A549 (cell line): ENCODE measurements around the gene TC2N. TPM values are rescaled to one million over a fixed set of nuclear protein-coding genes. Genes with fewer than 3 reads are reported as not detected.

Experiments used
- ATAC-seq, 2 experiments: fragments of 200-7000 bp in 1 of 2; fragments of >200 bp in 1 of 2; cut with Nextera tagmentation in 1 of 2; cut with Tn5 transposase in 1 of 2; 3 replicates each; pipeline versions ENCODE4 v1.8.0 to v1.9.1; 2018 to 2020; ENCODE audit warnings: mild to moderate bottlenecking in 1 of 2, moderate library complexity in 1 of 2
- CTCF ChIA-PET: fragments of 300-600 bp; sonication (Branson Sonifier 250); formaldehyde crosslinking; extraction: SDS; loops from one replicate; lab custom pipeline; 2021; ENCODE audit warnings: antibody characterized with exemption, inconsistent platforms; lab: Yijun Ruan, JAX
- POLR2A ChIA-PET: fragments of 350-600 bp; formaldehyde crosslinking; extraction: SDS; loops from one replicate; lab custom pipeline; 2021; ENCODE audit warnings: antibody characterized with exemption, inconsistent platforms; lab: Yijun Ruan, JAX
- DNase-seq, 2 experiments: peaks; one replicate each; pipeline versions ENCODE4 v3.0.0 to v3.0.0-alpha.2; 2011 to 2016; ENCODE audit warnings: low read depth in 1 of 2, low spot score in 1 of 2
- FAIRE-seq: peaks from 2 replicates; lab custom pipeline; 2011; peaks lifted over from hg19 to GRCh38; lab: Jason Lieb, UNC
- H3K27ac ChIP-seq, 2 experiments: fragments of >200 bp; sonication (Bioruptor Twin); formaldehyde crosslinking; 3 replicates each; pipeline ENCODE4 v1.5.1; 2016 to 2017
- H3K4me1 ChIP-seq: fragments of >200 bp; sonication (Bioruptor Twin); formaldehyde crosslinking; 3 replicates; pipeline ENCODE4 v1.6.1; 2016
- H3K4me2 ChIP-seq: fragments of >200 bp; sonication (Bioruptor Twin); formaldehyde crosslinking; 3 replicates; pipeline ENCODE4 v1.6.1; 2016
- H3K4me3 ChIP-seq: fragments of >200 bp; sonication (Bioruptor Twin); formaldehyde crosslinking; 3 replicates; pipeline ENCODE4 v1.5.1; 2016
- H3K9me3 ChIP-seq: fragments of >200 bp; sonication (Bioruptor Twin); formaldehyde crosslinking; 3 replicates; pipeline ENCODE4 v1.6.1; 2016
- CEBPB ChIP-seq, 2 experiments: fragments of >200 bp in 1 of 2; sonication (Bioruptor Twin) in 1 of 2; formaldehyde crosslinking in 1 of 2; IDR thresholded peaks; 2 replicates each; pipeline ENCODE4 v1.6.1; 2012 to 2016
- CHD4 ChIP-seq: fragments of 200-600 bp; sonication (generic); IDR thresholded peaks from 2 replicates; pipeline ENCODE4 v1.6.1; 2016; ENCODE audit warnings: antibody characterized with exemption, mild to moderate bottlenecking, borderline replicate concordance
- CTCF ChIP-seq: fragments of >200 bp; sonication (Bioruptor Twin); formaldehyde crosslinking; IDR thresholded peaks from 3 replicates; pipeline ENCODE4 v1.5.1; 2016
- E2F6 ChIP-seq: IDR thresholded peaks from 2 replicates; pipeline ENCODE4 v1.6.1; 2012; ENCODE audit warnings: low read depth, borderline replicate concordance
- EHF ChIP-seq: fragments of 250-450 bp; sonication (Bioruptor Pico); IDR thresholded peaks from 2 replicates; pipeline ENCODE4 v1.5.0; 2020; ENCODE audit warnings: mild to moderate bottlenecking
- EHMT2 ChIP-seq: fragments of 200-600 bp; sonication (generic); IDR thresholded peaks from 2 replicates; pipeline ENCODE4 v1.6.1; 2016; ENCODE audit warnings: antibody characterized with exemption, low read depth, mild to moderate bottlenecking, moderate library complexity
- ELK1 ChIP-seq: fragments of 150-350 bp; IDR thresholded peaks from 2 replicates; pipeline ENCODE4 v1.6.1; 2014; ENCODE audit warnings: low read depth, mild to moderate bottlenecking, low read length
- FOXS1 ChIP-seq: fragments of 250-450 bp; sonication (Bioruptor Pico); IDR thresholded peaks from 2 replicates; pipeline ENCODE4 v1.5.0; 2020; ENCODE audit warnings: mild to moderate bottlenecking, moderate library complexity
- GATA3 ChIP-seq: IDR thresholded peaks from 2 replicates; pipeline ENCODE4 v1.6.1; 2012; ENCODE audit warnings: borderline replicate concordance
- HDAC2 ChIP-seq: fragments of 200-600 bp; sonication (generic); IDR thresholded peaks from 2 replicates; pipeline ENCODE4 v1.6.1; 2016
- HEYL ChIP-seq: fragments of 250-450 bp; sonication (Bioruptor Pico); IDR thresholded peaks from 2 replicates; pipeline ENCODE4 v1.8.0; 2021; ENCODE audit warnings: mild to moderate bottlenecking, moderate library complexity
- HMGXB4 ChIP-seq: fragments of 250-450 bp; sonication (Bioruptor Pico); IDR thresholded peaks from 2 replicates; pipeline ENCODE4 v1.5.0; 2021; ENCODE audit warnings: mild to moderate bottlenecking, moderate library complexity, borderline replicate concordance
- HOXA7 ChIP-seq: fragments of 250-450 bp; sonication (Bioruptor Pico); IDR thresholded peaks from 2 replicates; pipeline ENCODE4 v1.5.0; 2020; ENCODE audit warnings: mild to moderate bottlenecking, moderate library complexity
- HOXB13 ChIP-seq: fragments of 250-450 bp; sonication (Bioruptor Pico); IDR thresholded peaks from 2 replicates; pipeline ENCODE4 v1.5.0; 2020; ENCODE audit warnings: low read depth, mild to moderate bottlenecking, moderate library complexity
- HOXB5 ChIP-seq: fragments of 250-450 bp; sonication (Bioruptor Pico); IDR thresholded peaks from 2 replicates; pipeline ENCODE4 v1.5.0; 2020; ENCODE audit warnings: mild to moderate bottlenecking, moderate library complexity
- MAX ChIP-seq: IDR thresholded peaks from 2 replicates; pipeline ENCODE4 v1.6.1; 2012
- MAZ ChIP-seq: fragments of 150-350 bp; IDR thresholded peaks from 2 replicates; pipeline ENCODE4 v1.6.1; 2014; ENCODE audit warnings: antibody characterized with exemption, low read depth, low read length, borderline replicate concordance
- NFE2L2 ChIP-seq: fragments of 150-350 bp; conservative IDR thresholded peaks from 2 replicates; pipeline ENCODE4 v1.6.1; 2014; ENCODE audit warnings: low read length
- NPAS2 ChIP-seq: fragments of 250-450 bp; sonication (Bioruptor Pico); IDR thresholded peaks from 2 replicates; pipeline ENCODE4 v1.8.0; 2022; ENCODE audit warnings: mild to moderate bottlenecking, moderate library complexity, borderline replicate concordance
- NR3C1 ChIP-seq: fragments of >200 bp; sonication (Bioruptor Twin); formaldehyde crosslinking; IDR thresholded peaks from 3 replicates; pipeline ENCODE4 v1.6.1; 2017
- PHF8 ChIP-seq: fragments of 200-600 bp; sonication (generic); IDR thresholded peaks from 2 replicates; pipeline ENCODE4 v1.6.1; 2016; ENCODE audit warnings: low read depth, mild to moderate bottlenecking, antibody characterized with exemption, moderate library complexity, borderline replicate concordance
- POLR2A ChIP-seq: IDR thresholded peaks from 2 replicates; pipeline ENCODE4 v1.6.1; 2012; ENCODE audit warnings: mild to moderate bottlenecking, low read length
- POLR2AphosphoS2 ChIP-seq: conservative IDR thresholded peaks from 2 replicates; pipeline ENCODE4 v1.6.1; 2012; ENCODE audit warnings: low read length, improper control_type of control experiment, inconsistent platforms
- RARB ChIP-seq: fragments of 250-450 bp; sonication (Bioruptor Pico); IDR thresholded peaks from 2 replicates; pipeline ENCODE4 v1.8.0; 2021; ENCODE audit warnings: mild to moderate bottlenecking, moderate library complexity
- RCOR1 ChIP-seq: fragments of 150-350 bp; IDR thresholded peaks from 2 replicates; pipeline ENCODE4 v1.6.1; 2014; ENCODE audit warnings: antibody characterized with exemption, low read length, low read depth
- RFX5 ChIP-seq: fragments of 450-650 bp; IDR thresholded peaks from 2 replicates; pipeline ENCODE4 v1.7.1; 2014; ENCODE audit warnings: antibody characterized with exemption, mild to moderate bottlenecking, moderate library complexity
- SMC3 ChIP-seq: fragments of >200 bp; sonication (Bioruptor Twin); formaldehyde crosslinking; IDR thresholded peaks from 3 replicates; pipeline ENCODE4 v1.6.1; 2018; ENCODE audit warnings: inconsistent platforms
- USF2 ChIP-seq: fragments of 450-650 bp; IDR thresholded peaks from 2 replicates; pipeline ENCODE4 v1.6.1; 2014; ENCODE audit warnings: antibody characterized with exemption
- ZNF302 ChIP-seq: fragments of 250-450 bp; sonication (Bioruptor Pico); IDR thresholded peaks from 2 replicates; pipeline ENCODE4 v1.9.0; 2021; ENCODE audit warnings: inconsistent platforms, mild to moderate bottlenecking, moderate library complexity
- WGBS: methylation state at CpG from one replicate; pipeline ENCODE4 v1.1.6; 2017; ENCODE audit errors: missing lambda C conversion rate; 5-methylcytosine and 5-hydroxymethylcytosine counted together
- polyA plus RNA-seq, 4 experiments: library from polyadenylated mRNA; depleted of rRNA in 3 of 4; stranded (reverse); fragments of >200 nt; fragmentation: RNase III in 1 of 4; extraction: RNeasy Plus Mini Kit Qiagen cat#74134 plus additional on column Dnase treatment in 1 of 4; gene quantifications; 2 replicates in 3 of 4; 3 replicates in 1 of 4; pipeline ENCODE4 v1.2.3, GENCODE V29; 2011 to 2017

TC2N gene
- polyA plus RNA-seq, 2 of the 4 experiments (the other 2 are of a cell fraction) = 0.43 to 5.5 TPM

GRCh38 chr14:91890291-91890749 is 23.0 kb upstream of the TC2N start:
- ChIA-PET POLR2A (interaction anchor here (0.5 kb wide), 1 partner anchor 21 kb away, joined by 4 read pairs; no protein-coding TSS in a partner anchor), CTCF (interaction anchor here (0.7 to 1.5 kb wide), 2 partner anchors 11 to 21 kb away, joined by 3 read pairs; no protein-coding TSS in a partner anchor)
- ATAC-seq = no peak
- WGBS = 69% methylated on average over 5 of the region's 5 CpGs
- FAIRE-seq = no peak
- H3K27ac ChIP-seq = no peak overlapping the region
- no peaks in the 10 kb centered on the region for H3K4me1 ChIP-seq
- no peak overlapping the region for H3K4me2 ChIP-seq
- DNase-seq = no peak
- no peak overlapping the region for H3K4me3 ChIP-seq
- no peaks in the 10 kb centered on the region for H3K9me3 ChIP-seq
- TF ChIP-seq RARB (CRISPR knock-in tag) (no peak), FOXS1 (no peak), EHMT2 (no peak), RFX5 (no peak), ZNF302 (CRISPR knock-in tag) (no peak), HOXA7 (CRISPR knock-in tag) (no peak), NR3C1 (no peak), POLR2AphosphoS2 (no peak), HDAC2 (no peak), NFE2L2 (no peak), HOXB13 (no peak), ELK1 (no peak), HMGXB4 (CRISPR knock-in tag) (no peak), E2F6 (no peak), EHF (CRISPR knock-in tag) (no peak)

GRCh38 chr14:91889477-91890211 is 22.3 kb upstream of the TC2N start:
- H3K9me3 ChIP-seq = no peaks in the 10 kb centered on the region
- no peaks in the 10 kb centered on the region for H3K4me1 ChIP-seq
- H3K4me2 ChIP-seq = no peak overlapping the region
- DNase-seq (no peak), FAIRE-seq (no peak), ATAC-seq (no peak)
- no peak overlapping the region for H3K27ac ChIP-seq
- TF ChIP-seq POLR2A (no peak), SMC3 (no peak), CHD4 (no peak), NPAS2 (CRISPR knock-in tag) (no peak), CTCF (no peak), MAZ (no peak), CEBPB (IDR thresholded peaks at IDR 0.05) (no peak), GATA3 (no peak), HEYL (no peak), NR3C1 (no peak), RCOR1 (no peak), USF2 (no peak), MAX (no peak), HOXB5 (CRISPR knock-in tag) (no peak), PHF8 (no peak)
- ChIA-PET POLR2A (interaction anchor here (0.5 kb wide), 1 partner anchor 22 kb away, joined by 4 read pairs; no protein-coding TSS in a partner anchor), CTCF (interaction anchor here (0.7 kb wide), 1 partner anchor 21 kb away, joined by 3 read pairs; no protein-coding TSS in a partner anchor)
- WGBS = 68% methylated on average over 13 of the region's 13 CpGs
- no peak overlapping the region for H3K4me3 ChIP-seq
